GM19025 (cell line): ENCODE data around the gene UBALD1.
"Not testable (repeated sequence)": the region's sequence is repeated elsewhere in the genome, so short reads cannot be mapped to it uniquely, and the experiment has no call there.

Experiments
- ATAC-seq: cut with Tn5 transposase; IDR thresholded peaks from one replicate; pipeline ENCODE4 v1.9.1; 2021; ENCODE audit warnings: mild to moderate bottlenecking, low read depth, moderate library complexity; ENCODE audit not compliant: unreplicated experiment

Gene UBALD1

GRCh38 chr16:4601036-4601863 lies 13.4 kb downstream of the UBALD1 start:
- ATAC-seq: no peak

- ATAC-seq: no peak
Measured at GRCh38 chr16:4599545-4599944, 15.1 kb downstream of the UBALD1 start.

- no peak for ATAC-seq
Measured at GRCh38 chr16:4599037-4599436, 15.7 kb downstream of the UBALD1 start.

- no peak for ATAC-seq
Measured at GRCh38 chr16:4597174-4597573, 17.5 kb downstream of the UBALD1 start.

- ATAC-seq: no peak
Measured at GRCh38 chr16:4594433-4595410, 20.0 kb downstream of the UBALD1 start.

GRCh38 chr16:4593086-4593485 lies 21.6 kb downstream of the UBALD1 start:
- ATAC-seq: no peak

- ATAC-seq: no peak
Measured at GRCh38 chr16:4591706-4592470, 22.8 kb downstream of the UBALD1 start.

GRCh38 chr16:4591191-4591590 lies 23.5 kb downstream of the UBALD1 start:
- no peak for ATAC-seq

GRCh38 chr16:4588961-4589360 lies 25.7 kb downstream of the UBALD1 start:
- no peak for ATAC-seq

- no peak for ATAC-seq
Measured at GRCh38 chr16:4588386-4588785, 26.3 kb downstream of the UBALD1 start.

GRCh38 chr16:4586291-4586690 lies 28.4 kb downstream of the UBALD1 start:
- ATAC-seq: no peak

GRCh38 chr16:4583906-4584305 lies 30.8 kb downstream of the UBALD1 start:
- no peak for ATAC-seq

GRCh38 chr16:4580250-4580649 lies 34.4 kb downstream of the UBALD1 start:
- no peak for ATAC-seq

- no peak for ATAC-seq
Measured at GRCh38 chr16:4578961-4579530, 35.6 kb downstream of the UBALD1 start.

GRCh38 chr16:4576008-4576407 lies 38.7 kb downstream of the UBALD1 start:
- no peak for ATAC-seq

- ATAC-seq: no peak
Measured at GRCh38 chr16:4574919-4575705, 39.6 kb downstream of the UBALD1 start.

- ATAC-seq: not testable (repeated sequence)
Measured at GRCh38 chr16:4573926-4574325, 40.8 kb downstream of the UBALD1 start.

GRCh38 chr16:4572715-4573114 lies 42.0 kb downstream of the UBALD1 start:
- no peak for ATAC-seq

- no peak for ATAC-seq
Measured at GRCh38 chr16:4570688-4571321, 43.9 kb downstream of the UBALD1 start.
